ENCODE results near the gene YBX2.
"Not testable (repeated sequence)": the region's sequence is repeated elsewhere in the genome, so short reads cannot be mapped to it uniquely, and the experiment has no call there.

Gene YBX2

DNA sequence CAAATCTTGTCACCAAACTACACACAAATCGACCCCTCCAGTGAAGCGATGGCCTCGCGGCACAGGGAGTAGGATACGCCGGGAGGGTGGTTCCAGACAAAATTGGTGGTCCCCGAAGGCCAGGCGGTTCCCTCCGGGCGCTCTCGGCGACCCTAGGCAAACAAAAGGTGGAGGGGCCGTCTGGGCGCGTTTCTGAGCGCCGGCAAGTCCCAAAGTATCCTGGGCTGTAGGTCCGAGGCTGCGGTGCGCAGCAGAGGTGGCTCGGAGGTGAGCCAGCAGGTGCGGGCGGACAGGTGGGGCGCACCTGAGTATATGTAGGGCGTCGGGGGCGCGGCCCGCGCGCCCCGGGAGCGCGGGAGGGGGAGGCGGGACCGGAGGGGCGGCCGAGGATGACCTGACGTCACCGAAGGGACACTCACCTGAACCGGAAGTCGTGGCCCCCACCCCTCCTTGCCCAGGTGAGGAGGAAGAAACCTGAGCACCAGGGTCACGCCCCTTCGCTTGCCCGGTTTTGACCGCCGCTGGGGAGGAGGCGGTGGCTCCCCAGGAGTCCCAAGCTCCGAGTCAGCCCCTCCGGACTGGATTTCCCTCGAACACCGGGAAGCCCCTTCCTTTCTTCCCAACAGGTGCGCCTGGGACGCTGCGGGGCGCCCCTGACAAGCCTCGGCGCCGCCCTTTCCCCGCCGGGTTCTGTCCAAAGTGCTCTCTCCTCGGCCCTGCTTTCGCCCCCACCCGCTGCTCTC lies 32.1 kb downstream of the YBX2 start, which contains the start of gene CLDN7:
Gene CLDN7 (minus strand): TSS at position 287 of the 743 bp plus-strand sequence. CDS start 435 bp downstream, outside the sequence.
- no peak for FAIRE-seq

DNA sequence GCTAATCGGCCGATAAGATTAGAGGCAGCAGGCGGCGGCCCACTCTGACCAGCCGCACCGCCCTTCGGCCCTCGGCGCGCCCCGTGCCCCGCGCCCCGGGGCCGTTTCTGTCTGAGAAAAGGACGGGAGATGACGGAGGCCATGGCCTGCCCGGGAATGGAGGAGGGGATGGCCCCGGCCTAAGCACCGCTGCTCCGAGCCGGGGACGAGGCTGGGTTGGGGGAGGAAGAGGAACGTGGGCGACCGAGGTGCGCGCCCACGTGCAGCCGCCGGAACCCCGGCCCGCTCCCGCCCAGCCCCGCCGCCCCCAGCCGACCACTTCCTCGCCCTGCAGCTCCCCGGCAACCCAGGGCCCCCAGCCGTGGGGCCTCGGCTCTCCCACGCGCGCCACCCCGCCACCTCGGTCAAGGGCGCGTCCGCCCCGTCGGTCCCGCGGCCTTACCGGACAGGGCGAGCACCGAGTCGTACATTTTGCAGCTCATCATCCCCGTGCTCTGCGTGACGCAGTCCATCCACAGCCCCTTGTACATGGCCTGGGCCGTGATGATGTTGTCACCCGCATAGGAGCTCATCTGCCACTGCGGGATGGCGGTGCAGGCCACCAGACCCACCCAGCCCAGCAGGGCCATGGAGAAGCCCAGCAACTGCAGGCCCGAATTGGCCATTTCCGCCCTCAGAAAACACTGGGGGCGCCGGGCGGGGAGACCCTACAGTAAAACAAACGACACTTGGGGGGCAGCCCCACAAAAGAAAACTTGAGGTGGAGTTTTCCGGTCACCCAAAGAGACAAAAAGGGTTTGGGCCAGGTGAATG lies 32.9 kb downstream of the YBX2 start:
- FAIRE-seq: no peak

DNA sequence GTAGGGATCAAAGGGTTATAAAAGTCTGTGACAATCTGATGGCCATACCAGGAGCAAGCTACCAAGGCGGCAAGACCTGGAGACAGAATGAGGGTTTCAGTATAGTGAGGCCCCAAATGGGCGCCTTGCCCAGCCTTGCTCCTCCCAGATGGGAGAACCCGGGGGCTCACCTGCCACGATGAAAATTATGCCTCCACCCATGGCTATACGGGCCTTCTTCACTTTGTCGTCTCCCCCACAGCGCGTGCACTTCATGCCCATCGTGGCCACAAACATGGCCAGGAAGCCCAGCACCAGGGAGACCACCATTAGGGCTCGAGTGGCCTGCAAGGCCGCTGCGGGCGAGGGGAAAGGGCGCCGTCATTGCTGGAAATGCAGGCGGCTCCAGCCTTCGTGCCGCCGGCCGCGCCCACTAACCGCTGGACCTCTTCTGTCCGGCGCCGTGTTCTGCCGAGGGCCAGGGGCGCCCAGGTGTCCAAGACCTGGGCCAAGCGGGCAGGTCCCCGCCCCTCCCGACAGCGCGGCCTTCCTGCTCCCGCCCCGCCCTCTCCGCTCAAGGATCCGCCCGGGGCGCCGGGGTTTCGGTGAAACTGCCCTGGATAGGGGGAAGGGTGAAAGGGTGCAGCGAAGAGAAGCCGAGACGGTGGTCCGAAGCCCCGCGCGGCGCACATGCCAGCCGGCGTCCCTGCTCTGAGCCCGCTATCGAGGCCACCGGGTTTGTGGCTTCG lies 33.6 kb downstream of the YBX2 start:
- FAIRE-seq: no peak

GRCh38 chr17:7260151-7260550 lies 34.3 kb downstream of the YBX2 start:
- no peak for FAIRE-seq

DNA sequence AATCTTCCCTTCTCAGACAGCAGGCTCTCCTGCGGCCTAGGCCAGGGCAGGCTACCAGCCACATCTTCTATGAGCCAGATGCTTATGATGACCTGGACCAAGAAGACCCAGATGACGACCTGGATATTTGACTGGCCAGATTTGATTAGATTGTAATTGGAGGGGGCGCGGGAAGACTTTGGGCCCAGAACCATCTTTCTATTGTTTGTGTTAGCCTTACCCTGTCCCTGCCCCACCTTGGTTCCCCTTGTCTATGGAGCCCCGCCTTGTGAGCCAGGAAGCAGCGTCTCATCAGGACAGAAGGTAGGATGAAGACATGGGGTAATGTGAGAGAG lies 34.9 kb downstream of the YBX2 start:
- no peak for FAIRE-seq

- no peak for FAIRE-seq
Measured at GRCh38 chr17:7258731-7259554, 35.5 kb downstream of the YBX2 start.

DNA sequence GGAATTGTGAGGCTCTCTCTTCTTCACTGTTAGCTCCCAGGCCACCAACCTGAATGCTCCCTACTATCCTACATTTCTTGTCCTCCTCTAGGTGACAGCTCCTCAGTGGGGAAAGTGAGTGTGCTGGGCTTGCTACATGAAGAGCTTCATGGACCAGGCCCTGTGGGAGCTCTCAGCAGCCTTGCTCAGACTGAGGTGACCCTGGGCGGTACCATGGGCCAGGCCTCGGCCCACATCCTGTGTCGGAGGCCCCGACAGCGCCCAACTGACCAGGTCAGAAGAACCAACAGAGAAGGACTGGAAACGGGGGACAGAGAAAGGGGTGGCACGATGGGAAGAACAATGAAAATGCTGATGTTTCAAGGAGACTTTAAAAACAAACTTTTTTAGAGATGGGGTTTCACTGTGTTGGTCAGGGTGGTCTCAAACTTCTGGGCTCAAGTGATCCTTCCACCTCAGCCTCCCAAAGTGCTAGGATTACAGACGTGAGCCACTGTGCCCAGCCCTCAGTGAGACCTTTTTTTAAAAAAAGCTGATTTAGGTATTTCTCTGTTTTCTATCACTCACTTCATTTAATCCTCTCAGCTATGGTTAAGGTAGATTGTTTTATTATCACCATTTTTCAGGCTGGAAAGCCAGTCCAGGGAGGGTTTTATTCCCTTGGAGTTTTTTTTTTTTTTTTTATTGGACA lies 37.5 kb downstream of the YBX2 start:
- FAIRE-seq: no peak

DNA sequence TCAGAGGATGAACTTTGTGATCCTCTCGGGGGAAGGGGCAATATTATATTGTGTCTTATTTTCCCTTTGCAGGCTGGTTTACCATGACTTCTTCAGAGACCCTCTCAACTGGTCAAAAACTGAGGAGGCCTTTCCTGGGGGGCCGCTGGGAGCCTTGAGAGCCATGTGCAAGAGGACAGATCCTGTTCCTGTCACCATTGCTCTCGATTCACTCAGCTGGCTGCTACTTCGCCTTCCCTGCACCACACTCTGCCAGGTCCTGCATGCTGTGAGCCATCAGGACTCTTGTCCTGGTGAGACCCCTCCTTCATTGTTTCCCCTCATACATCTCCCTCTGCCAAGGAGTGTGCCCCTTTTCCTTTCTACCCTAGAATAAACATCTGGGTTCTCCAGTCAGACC lies 39.9 kb downstream of the YBX2 start:
- FAIRE-seq: no peak

- no peak for FAIRE-seq
Measured at GRCh38 chr17:7253082-7253481, 41.4 kb downstream of the YBX2 start.

DNA sequence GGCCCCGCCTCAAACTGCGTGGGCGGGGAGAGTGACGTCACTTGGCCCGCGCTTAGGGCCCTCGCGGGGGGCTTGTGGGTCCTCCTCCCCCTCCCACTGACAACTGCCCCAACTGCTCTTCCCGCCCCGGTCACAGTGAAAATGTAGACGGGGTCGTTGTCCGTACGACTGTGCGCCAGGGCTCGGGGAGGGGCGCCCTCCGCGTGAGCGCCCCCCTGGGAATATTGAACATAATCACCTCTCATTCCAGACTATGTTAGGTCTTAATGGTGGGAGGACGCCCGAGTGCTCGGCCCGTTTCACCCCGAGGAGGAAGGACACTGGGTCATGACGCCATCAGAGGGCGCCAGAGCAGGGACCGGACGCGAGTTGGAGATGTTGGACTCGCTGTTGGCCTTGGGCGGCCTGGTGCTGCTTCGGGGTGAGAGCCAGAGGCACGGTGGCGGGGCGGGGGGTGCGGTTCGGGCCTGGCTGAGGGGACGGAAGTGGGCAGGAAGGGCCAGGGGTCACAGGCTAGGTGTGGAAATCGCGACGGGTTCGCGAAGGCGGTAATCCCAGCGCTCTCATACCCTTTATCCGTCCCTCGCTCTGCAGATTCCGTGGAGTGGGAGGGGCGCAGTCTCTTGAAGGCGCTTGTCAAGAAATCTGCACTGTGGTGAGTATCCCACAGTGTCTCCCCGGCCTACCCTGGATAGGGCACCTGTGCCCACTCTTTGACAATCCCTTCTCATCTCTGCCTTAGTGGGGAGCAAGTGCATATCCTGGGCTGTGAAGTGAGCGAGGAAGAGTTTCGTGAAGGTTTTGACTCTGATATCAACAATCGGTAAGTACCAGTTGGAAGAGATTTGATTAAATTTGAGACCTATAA lies 42.0 kb downstream of the YBX2 start, which contains the start of gene ELP5:
Gene ELP5 (plus strand): TSS at position 40 of the 868 bp plus-strand sequence. CDS start 336 bp downstream, at position 376.
- FAIRE-seq: no peak

DNA sequence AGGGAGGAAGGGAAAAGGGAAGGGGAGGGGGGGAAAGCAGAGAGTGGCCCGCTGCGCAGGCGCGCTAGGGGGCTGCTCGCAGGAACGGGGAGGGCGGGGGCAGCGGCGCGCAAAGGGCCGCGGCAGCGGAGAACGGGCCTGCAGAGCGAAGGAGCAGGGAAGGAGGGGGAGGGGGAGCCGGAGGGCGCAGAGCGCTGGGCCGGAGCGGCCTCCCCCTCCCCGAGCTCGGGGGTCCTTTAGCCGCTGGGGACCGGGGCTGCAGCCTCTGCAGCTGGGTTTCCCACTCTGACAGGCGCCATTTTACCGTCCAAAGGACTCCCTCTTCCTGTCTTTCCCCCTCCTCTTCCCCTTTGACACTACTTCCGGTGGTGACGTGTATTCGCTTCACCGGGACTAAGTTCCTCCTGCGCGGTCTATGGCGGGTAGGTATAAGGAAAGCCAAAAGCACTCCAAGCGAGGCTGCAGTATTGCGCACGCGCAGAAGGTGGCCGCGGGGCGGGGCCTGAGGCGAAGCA lies 42.7 kb downstream of the YBX2 start, which contains the start of gene CTDNEP1:
Gene CTDNEP1 (minus strand): TSS at position 74 of the 515 bp plus-strand sequence. CDS start 438 bp downstream, outside the sequence.
- no peak for FAIRE-seq

- no peak for FAIRE-seq
Measured at GRCh38 chr17:7250695-7251627, 43.5 kb downstream of the YBX2 start.

DNA sequence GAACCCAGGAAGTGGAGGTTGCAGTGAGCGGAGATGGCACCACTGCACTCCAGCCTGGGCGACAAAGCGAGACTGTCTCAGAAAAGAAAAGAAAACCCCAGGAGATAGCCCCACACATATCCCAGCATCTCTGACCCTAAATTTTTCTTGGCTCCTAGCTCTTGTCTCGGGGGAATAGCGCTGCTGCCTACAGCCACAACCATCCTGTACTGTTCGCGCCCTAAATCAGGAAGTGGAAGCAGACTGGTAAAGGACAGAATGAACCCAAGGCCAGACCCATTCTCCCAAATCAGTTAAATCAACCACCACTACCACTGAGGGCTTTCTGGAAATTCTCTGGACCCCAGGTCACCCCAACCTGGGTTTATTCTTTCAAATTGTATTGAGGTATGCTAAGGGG lies 44.6 kb downstream of the YBX2 start:
- no peak for FAIRE-seq

DNA sequence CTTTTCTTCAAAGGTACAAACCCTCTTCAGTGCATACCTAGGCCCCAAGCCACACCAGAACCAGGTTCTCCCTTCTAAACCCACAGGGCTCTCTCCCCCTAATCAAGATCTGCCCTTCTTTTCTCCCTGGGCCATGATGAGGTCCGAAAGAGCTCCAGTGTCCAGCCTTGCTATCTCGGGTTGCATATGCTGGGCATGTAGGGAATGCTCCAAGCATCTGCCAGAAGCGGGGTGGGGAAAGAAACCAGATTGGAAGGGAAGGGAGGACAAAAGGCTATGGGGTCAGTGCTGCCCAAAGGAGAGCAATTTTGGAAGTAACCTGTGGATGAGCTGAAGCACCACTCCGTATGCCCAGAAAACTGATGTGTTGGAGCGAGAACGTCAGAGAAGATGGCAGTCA lies 45.2 kb downstream of the YBX2 start:
- FAIRE-seq: no peak

DNA sequence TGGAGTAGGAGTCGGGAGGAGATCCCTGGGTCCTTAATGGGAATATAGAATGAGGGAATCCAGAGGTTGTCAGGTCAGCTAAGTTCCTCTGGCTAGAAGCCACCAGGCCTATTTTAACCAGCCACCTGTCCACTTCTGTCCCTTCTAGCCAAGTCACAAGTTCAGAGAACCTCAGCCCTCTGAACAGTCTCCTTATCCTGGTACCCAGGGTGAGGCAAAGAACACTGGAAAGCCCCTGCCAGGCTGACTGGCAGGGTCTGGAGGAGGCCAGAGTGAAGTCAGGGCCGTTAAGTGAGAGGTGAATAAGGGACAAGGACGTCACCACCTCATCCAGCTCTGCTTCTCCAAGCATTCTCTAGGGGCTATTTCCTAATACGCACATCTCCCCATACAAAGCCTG lies 45.6 kb downstream of the YBX2 start:
- no peak for FAIRE-seq

DNA sequence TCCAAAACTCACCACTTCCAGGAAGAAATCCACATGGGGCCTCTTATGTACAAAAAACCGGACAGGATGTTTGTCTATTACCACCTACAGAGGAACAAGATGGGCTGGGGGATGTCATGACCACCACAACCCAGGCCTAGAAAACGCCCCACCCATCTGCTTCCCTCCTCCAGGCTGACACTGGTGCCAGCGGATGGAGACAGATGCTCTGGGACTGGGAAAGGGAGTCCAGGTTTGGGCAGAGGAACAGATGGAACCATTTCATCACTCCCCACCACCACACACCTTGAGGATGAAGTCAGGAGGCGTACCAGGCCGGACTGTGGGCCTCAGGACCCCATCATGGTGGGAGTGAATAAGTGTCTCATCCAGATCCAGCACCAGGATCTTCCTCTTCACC lies 47.7 kb downstream of the YBX2 start:
- FAIRE-seq: no peak

DNA sequence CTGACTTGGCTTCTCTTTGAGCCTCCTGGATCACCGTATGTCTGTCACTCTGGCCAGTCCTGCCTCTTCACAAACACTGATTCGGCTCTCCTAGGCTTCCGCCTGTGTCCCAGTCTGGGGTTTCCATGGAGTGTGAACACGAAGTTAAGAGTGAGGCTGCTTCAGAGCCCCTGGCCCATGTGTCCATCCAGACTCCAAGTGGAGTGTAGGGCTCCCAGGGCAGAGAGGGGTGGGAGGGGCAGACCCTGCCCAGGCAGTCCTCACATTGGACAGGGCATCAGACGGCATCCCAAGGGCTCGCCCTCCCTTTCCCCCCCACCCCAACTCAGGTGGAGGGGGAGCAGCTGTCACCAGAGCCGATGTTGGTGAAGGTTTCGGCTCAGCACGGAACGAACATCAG lies 50.6 kb downstream of the YBX2 start:
- not testable (repeated sequence) for FAIRE-seq

DNA sequence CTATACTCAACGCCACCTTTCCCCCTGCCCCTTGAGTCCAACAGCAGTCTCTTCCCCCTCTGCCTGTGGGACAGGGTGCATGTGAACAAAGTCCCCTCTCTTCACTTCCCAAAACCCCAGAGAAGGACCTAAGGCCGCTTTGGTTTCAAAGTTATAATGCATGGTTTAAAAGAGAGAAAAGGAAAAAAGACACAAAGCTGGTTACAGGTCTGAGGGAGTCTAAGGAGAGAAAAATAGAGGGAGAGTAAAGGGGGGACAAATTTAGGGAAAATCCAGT lies 51.0 kb downstream of the YBX2 start:
- FAIRE-seq: no peak

DNA sequence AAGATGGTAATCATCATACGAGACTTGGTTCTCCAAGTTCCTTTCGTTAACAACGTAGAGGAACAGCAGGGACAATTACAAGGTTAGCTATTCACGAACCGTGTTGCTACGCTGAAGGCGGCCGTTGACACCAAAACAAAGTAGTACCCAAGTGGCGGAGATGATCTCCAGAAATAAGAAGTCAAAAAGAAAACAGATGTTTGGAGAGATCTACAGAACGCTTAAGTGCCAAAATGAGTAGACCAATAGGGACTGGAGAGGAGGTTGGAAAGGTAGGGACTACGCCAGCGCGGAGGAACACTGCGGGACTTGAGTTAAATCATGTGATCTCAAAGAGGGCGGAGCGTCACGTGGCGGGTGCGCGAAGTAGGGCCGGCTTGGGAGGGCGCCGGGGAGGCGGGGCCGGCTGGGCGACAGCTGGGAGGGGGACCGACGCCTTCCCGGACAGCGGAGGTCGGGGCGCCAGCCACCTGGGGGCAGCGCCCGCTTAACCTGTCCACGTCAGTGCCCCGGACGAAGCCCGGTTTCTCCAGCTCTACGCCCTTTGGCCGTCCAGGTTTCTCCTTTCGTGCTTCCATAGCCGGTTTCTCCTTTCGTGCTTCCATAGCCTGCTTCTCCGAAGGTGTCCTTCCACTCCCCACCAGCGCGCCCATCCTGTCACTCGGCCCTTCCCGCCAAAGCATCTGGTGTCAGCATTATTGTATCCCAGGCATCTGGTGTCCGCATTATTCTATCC lies 51.6 kb downstream of the YBX2 start:
- FAIRE-seq: no peak
